Right lobe of liver (tissue), 4 donors: ENCODE results near the gene DIP2C.

Experiments
- POLR2A ChIP-seq: fragments of 450-650 bp; IDR thresholded peaks from one replicate; pipeline ENCODE4 v1.6.1; 2017; ENCODE audit warnings: antibody characterized with exemption, mild to moderate bottlenecking
- TF ChIP-seq, protein P1 (sequence below), 4 donors: fragments of 200-600 bp in 3 of 4; fragments of 450-650 bp in 1 of 4; IDR thresholded peaks; one replicate each; pipeline versions ENCODE4 v1.5.1 to v1.8.0; 2016 to 2022; ENCODE audit warnings: antibody characterized with exemption in 4 of 4, mild to moderate bottlenecking in 2 of 4
- donor health status: DM: no; HTN: no; CAD: no.
- donor health status: DM: no; HTN: no; CAD: no.
- donor health status: DM: no; HTN: yes; CAD: no.

DNA sequence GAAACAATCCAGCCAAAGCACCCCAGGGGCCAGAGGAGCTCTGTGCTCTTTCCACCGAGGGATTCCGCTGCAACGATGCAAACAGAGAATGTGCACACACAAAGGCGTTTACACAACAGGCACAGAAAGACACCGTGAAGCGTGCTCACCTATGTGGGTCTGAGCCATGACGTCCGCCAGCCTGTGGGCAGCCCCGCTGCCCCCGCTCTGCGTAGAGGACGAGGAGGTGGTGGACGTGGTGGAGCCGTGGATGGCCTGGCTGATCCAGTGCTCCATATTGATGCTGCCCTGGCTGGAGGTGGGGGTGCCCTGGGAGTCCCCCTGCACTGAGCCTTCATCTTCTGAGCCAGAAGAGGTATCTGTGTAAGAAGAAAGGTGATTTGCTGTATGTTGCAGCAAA, 266.8 kb downstream of the DIP2C start:
- TF ChIP-seq, protein P1, sequence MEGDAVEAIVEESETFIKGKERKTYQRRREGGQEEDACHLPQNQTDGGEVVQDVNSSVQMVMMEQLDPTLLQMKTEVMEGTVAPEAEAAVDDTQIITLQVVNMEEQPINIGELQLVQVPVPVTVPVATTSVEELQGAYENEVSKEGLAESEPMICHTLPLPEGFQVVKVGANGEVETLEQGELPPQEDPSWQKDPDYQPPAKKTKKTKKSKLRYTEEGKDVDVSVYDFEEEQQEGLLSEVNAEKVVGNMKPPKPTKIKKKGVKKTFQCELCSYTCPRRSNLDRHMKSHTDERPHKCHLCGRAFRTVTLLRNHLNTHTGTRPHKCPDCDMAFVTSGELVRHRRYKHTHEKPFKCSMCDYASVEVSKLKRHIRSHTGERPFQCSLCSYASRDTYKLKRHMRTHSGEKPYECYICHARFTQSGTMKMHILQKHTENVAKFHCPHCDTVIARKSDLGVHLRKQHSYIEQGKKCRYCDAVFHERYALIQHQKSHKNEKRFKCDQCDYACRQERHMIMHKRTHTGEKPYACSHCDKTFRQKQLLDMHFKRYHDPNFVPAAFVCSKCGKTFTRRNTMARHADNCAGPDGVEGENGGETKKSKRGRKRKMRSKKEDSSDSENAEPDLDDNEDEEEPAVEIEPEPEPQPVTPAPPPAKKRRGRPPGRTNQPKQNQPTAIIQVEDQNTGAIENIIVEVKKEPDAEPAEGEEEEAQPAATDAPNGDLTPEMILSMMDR (IDR thresholded peaks at IDR 0.05) = no peak
- TF ChIP-seq POLR2A = no peak
